CD4-positive, alpha-beta memory T cell (primary cell): ENCODE measurements around the gene SLC25A29. TPM values are rescaled to one million over a fixed set of nuclear protein-coding genes. Genes with fewer than 3 reads are reported as not detected.
A peak's percentile ranks its signal among the peaks of the same experiment; 100 is the strongest.
"Not testable (repeated sequence)": the region's sequence is repeated elsewhere in the genome, so short reads cannot be mapped to it uniquely, and the experiment has no call there.

Experiments used
- CTCF ChIA-PET: fragments of 350-600 bp; sonication (Branson Sonifier 250); formaldehyde crosslinking; loops from one replicate; lab custom pipeline; 2021; ENCODE audit warnings: inconsistent platforms; ENCODE audit not compliant: partially characterized antibody; lab: Charles Lee
- POLR2A ChIA-PET: fragments of 350-600 bp; sonication (Branson Sonifier 250); formaldehyde crosslinking; loops from one replicate; lab custom pipeline; 2021; ENCODE audit not compliant: partially characterized antibody; lab: Charles Lee
- DNase-seq, 5 donors: peaks; one replicate each; pipeline versions ENCODE4 v3.0.0 to v3.0.0-alpha.2; 2020 to 2022; ENCODE audit warnings: mixed read lengths in 1 of 5
- H3K27ac ChIP-seq: one replicate; pipeline ENCODE4 v1.7.0; 2013; ENCODE audit warnings: low read depth, low read length
- H3K27me3 ChIP-seq: 2 replicates; pipeline ENCODE4 v1.7.0; 2013; ENCODE audit warnings: mild to moderate bottlenecking, low read length, moderate library complexity; ENCODE audit not compliant: insufficient read depth
- H3K36me3 ChIP-seq: 2 replicates; pipeline ENCODE4 v1.7.0; 2013; ENCODE audit warnings: mild to moderate bottlenecking, low read length, moderate library complexity; ENCODE audit not compliant: insufficient read depth
- H3K4me1 ChIP-seq: 2 replicates; pipeline ENCODE4 v1.7.0; 2013; ENCODE audit warnings: mild to moderate bottlenecking, low read length, moderate library complexity; ENCODE audit not compliant: insufficient read depth
- H3K4me3 ChIP-seq, 2 donors: one replicate each; pipeline ENCODE4 v1.7.0; 2013; ENCODE audit warnings: low read length in 2 of 2, mild to moderate bottlenecking in 1 of 2
- H3K9me3 ChIP-seq, 2 donors: one replicate each; pipeline ENCODE4 v1.7.0; 2013; ENCODE audit warnings: low read length in 2 of 2, control low read depth in 1 of 2; ENCODE audit not compliant: control insufficient read depth in 1 of 2
- H3K27ac Mint-ChIP-seq, 7 donors: one replicate each; pipeline ENCODE4 v1.8.0; 2020 to 2021; ENCODE audit warnings: mixed read lengths in 7 of 7, mild to moderate bottlenecking in 6 of 7, inconsistent platforms in 3 of 7, moderate library complexity in 3 of 7
- H3K27me3 Mint-ChIP-seq, 2 donors: one replicate each; pipeline ENCODE4 v1.8.0; 2020 to 2021; ENCODE audit warnings: mixed read lengths in 2 of 2
- H3K36me3 Mint-ChIP-seq, 2 donors: one replicate each; pipeline ENCODE4 v1.8.0; 2020 to 2021; ENCODE audit warnings: mixed read lengths in 2 of 2, inconsistent platforms in 1 of 2, mild to moderate bottlenecking in 1 of 2
- H3K4me1 Mint-ChIP-seq, 4 donors: one replicate each; pipeline ENCODE4 v1.8.0; 2020 to 2021; ENCODE audit warnings: mixed read lengths in 4 of 4, mild to moderate bottlenecking in 1 of 4
- H3K4me3 Mint-ChIP-seq, 8 donors: one replicate each; pipeline ENCODE4 v1.8.0; 2020 to 2021; ENCODE audit warnings: mixed read lengths in 8 of 8, mild to moderate bottlenecking in 7 of 8, moderate library complexity in 6 of 8, inconsistent platforms in 3 of 8
- H3K9me3 Mint-ChIP-seq, 8 donors: one replicate each; pipeline ENCODE4 v1.8.0; 2020 to 2021; ENCODE audit warnings: mixed read lengths in 8 of 8, mild to moderate bottlenecking in 5 of 8, inconsistent platforms in 3 of 8, moderate library complexity in 1 of 8
- intact Hi-C: fragments of 100-400 bp; cut with micrococcal nuclease; formaldehyde crosslinking; loops from one replicate; pipeline ENCODE4 v1.15.1; 2023
- polyA plus RNA-seq, 2 donors: library from polyadenylated mRNA; unstranded; fragments of 300-500 nt; fragmentation: Illumina TruSeq; gene quantifications; one replicate each; pipeline ENCODE4 v1.2.3, GENCODE V29; 2021
- total RNA-seq, 2 experiments: library from RNA; stranded (reverse); gene quantifications; one replicate each; pipeline ENCODE4 v1.2.3, GENCODE V29; 2021

SLC25A29 gene
- total and polyA plus RNA-seq, 4 experiments from 2014 or later, result 0.08 to 8.1 (median 4.7) TPM

- Histone ChIP-seq H3K4me3 (no peak overlapping the region), H3K9me3 (no peaks in the 10 kb centered on the region), H3K36me3 (no peaks in the 10 kb centered on the region), H3K4me1 (peaks cover 4% of the 10 kb centered on the region), H3K27me3 (no peaks in the 10 kb centered on the region), H3K27ac (no peak overlapping the region)
- peak overlapping the region in 1 of 7 donors; percentile 70 for H3K27ac Mint-ChIP-seq
- H3K27me3 Mint-ChIP-seq, result no peaks in the 10 kb centered on the region
- POLR2A ChIA-PET, result no interaction called here
- no peak overlapping the region for H3K4me3 Mint-ChIP-seq
- DNase-seq, result no peak
- no peaks in the 10 kb centered on the region for H3K9me3 Mint-ChIP-seq
- intact Hi-C loops, result no loop called here
- CTCF ChIA-PET, result no interaction called here
- peaks cover 0 to 13% (median 3%) of the 10 kb centered on the region in 4 donors for H3K4me1 Mint-ChIP-seq
- H3K36me3 Mint-ChIP-seq, result no peaks in the 10 kb centered on the region
Measured at GRCh38 chr14:100314724-100315123, 8.5 kb upstream of the SLC25A29 start.

- no peak for DNase-seq
- peaks cover 4% of the 10 kb centered on the region for H3K4me1 ChIP-seq
- no peaks in the 10 kb centered on the region for H3K9me3 Mint-ChIP-seq
- no peaks in the 10 kb centered on the region for H3K27me3 ChIP-seq
- H3K27me3 Mint-ChIP-seq, result no peaks in the 10 kb centered on the region
- H3K36me3 Mint-ChIP-seq, result no peaks in the 10 kb centered on the region
- no peak overlapping the region for H3K4me3 ChIP-seq
- CTCF ChIA-PET, result no interaction called here
- POLR2A ChIA-PET, result no interaction called here
- H3K4me3 Mint-ChIP-seq, result no peak overlapping the region
- H3K27ac ChIP-seq, result no peak overlapping the region
- no peak overlapping the region for H3K27ac Mint-ChIP-seq
- H3K36me3 ChIP-seq, result no peaks in the 10 kb centered on the region
- peaks cover 0 to 13% (median under 1%) of the 10 kb centered on the region in 4 donors for H3K4me1 Mint-ChIP-seq
- no peaks in the 10 kb centered on the region for H3K9me3 ChIP-seq
- intact Hi-C loops, result no loop called here
Measured at GRCh38 chr14:100313464-100314230, 7.4 kb upstream of the SLC25A29 start.

GRCh38 chr14:100312877-100313400, 6.7 kb upstream of the SLC25A29 start:
- peaks cover 0 to 13% (median under 1%) of the 10 kb centered on the region in 4 donors for H3K4me1 Mint-ChIP-seq
- peak in 1 of 5 donors; percentile 8 for DNase-seq
- H3K27me3 ChIP-seq, result no peaks in the 10 kb centered on the region
- H3K36me3 ChIP-seq, result no peaks in the 10 kb centered on the region
- ChIA-PET POLR2A (no interaction called here), CTCF (no interaction called here)
- H3K4me3 Mint-ChIP-seq, result no peak overlapping the region
- no peak overlapping the region for H3K4me3 ChIP-seq
- no peaks in the 10 kb centered on the region for H3K9me3 Mint-ChIP-seq
- no peaks in the 10 kb centered on the region for H3K36me3 Mint-ChIP-seq
- no peaks in the 10 kb centered on the region for H3K4me1 ChIP-seq
- peak overlapping the region in 1 of 7 donors; percentile 36 for H3K27ac Mint-ChIP-seq
- no peaks in the 10 kb centered on the region for H3K9me3 ChIP-seq
- intact Hi-C loops, result no loop called here
- no peak overlapping the region for H3K27ac ChIP-seq
- no peaks in the 10 kb centered on the region for H3K27me3 Mint-ChIP-seq

GRCh38 chr14:100312110-100312876, 6.0 kb upstream of the SLC25A29 start:
- H3K27ac ChIP-seq, H3K9me3 Mint-ChIP-seq, H3K4me3 Mint-ChIP-seq, H3K4me1 ChIP-seq, H3K9me3 ChIP-seq, H3K27me3 Mint-ChIP-seq, H3K27me3 ChIP-seq, intact Hi-C loops, DNase-seq, H3K4me1 Mint-ChIP-seq, CTCF ChIA-PET, POLR2A ChIA-PET, H3K4me3 ChIP-seq, H3K36me3 ChIP-seq, H3K36me3 Mint-ChIP-seq: not testable (repeated sequence)
- H3K27ac Mint-ChIP-seq, result peak overlapping the region in 3 of 7 donors; percentile 36 to 50 (median 38)

GRCh38 chr14:100309028-100309737, 2.9 kb upstream of the SLC25A29 start:
- Histone ChIP-seq H3K36me3 (no peaks in the 10 kb centered on the region), H3K4me1 (peaks cover 10% of the 10 kb centered on the region), H3K9me3 (no peaks in the 10 kb centered on the region), H3K27me3 (no peaks in the 10 kb centered on the region), H3K4me3 (no peak overlapping the region), H3K27ac (no peak overlapping the region)
- peak in 1 of 5 donors; percentile 29 for DNase-seq
- H3K36me3 Mint-ChIP-seq, result peaks cover 0 to 2% of the 10 kb centered on the region in 2 donors
- H3K4me1 Mint-ChIP-seq, result peaks cover 5 to 22% (median 9%) of the 10 kb centered on the region in 4 donors
- intact Hi-C loops, result no loop called here
- peak overlapping the region in 1 of 8 donors; percentile 64 for H3K4me3 Mint-ChIP-seq
- ChIA-PET CTCF (no interaction called here), POLR2A (no interaction called here)
- H3K9me3 Mint-ChIP-seq, result no peaks in the 10 kb centered on the region
- no peaks in the 10 kb centered on the region for H3K27me3 Mint-ChIP-seq
- peak overlapping the region in 1 of 7 donors; percentile 6 for H3K27ac Mint-ChIP-seq

- peak in 1 of 5 donors; percentile 4 for DNase-seq
- H3K9me3 Mint-ChIP-seq, H3K9me3 ChIP-seq, POLR2A ChIA-PET, H3K27ac ChIP-seq, H3K36me3 ChIP-seq, H3K36me3 Mint-ChIP-seq, H3K27me3 Mint-ChIP-seq, H3K4me3 ChIP-seq, intact Hi-C loops, H3K4me1 ChIP-seq, H3K27me3 ChIP-seq, CTCF ChIA-PET: not testable (repeated sequence)
- Mint-ChIP-seq H3K4me3 (peak overlapping the region in 1 of 8 donors; percentile 64), H3K27ac (peak overlapping the region in 2 of 7 donors; percentile 35 to 53), H3K4me1 (peaks cover 5 to 22% (median 9%) of the 10 kb centered on the region in 4 donors)
Measured at GRCh38 chr14:100308427-100308792, 2.2 kb upstream of the SLC25A29 start.
